A549 (cell line): ENCODE results near the gene ZFYVE28.

Experiments used
- BHLHE40 ChIP-seq: IDR thresholded peaks from 2 replicates; pipeline ENCODE4 v1.6.1; 2012; ENCODE audit warnings: low read depth, low read length, inconsistent platforms
- CBX8 ChIP-seq: fragments of 200-600 bp; sonication (generic); IDR thresholded peaks from 2 replicates; pipeline ENCODE4 v1.6.1; 2016
- CTCF ChIP-seq: fragments of >200 bp; sonication (Bioruptor Twin); formaldehyde crosslinking; IDR thresholded peaks from 3 replicates; pipeline ENCODE4 v1.5.1; 2016
- EHF ChIP-seq: fragments of 250-450 bp; sonication (Bioruptor Pico); IDR thresholded peaks from 2 replicates; pipeline ENCODE4 v1.5.0; 2020; ENCODE audit warnings: mild to moderate bottlenecking
- EP300 ChIP-seq, 2 experiments: fragments of >200 bp; sonication (Bioruptor Twin); formaldehyde crosslinking; IDR thresholded peaks; 2 replicates in 1 of 2; 3 replicates in 1 of 2; pipeline ENCODE4 v1.6.1; 2016 to 2017
- ESRRA ChIP-seq: fragments of 150-350 bp; IDR thresholded peaks from 2 replicates; pipeline ENCODE4 v1.6.1; 2014; ENCODE audit warnings: mild to moderate bottlenecking, low read length, borderline replicate concordance
- MYC ChIP-seq: IDR thresholded peaks from 2 replicates; pipeline ENCODE4 v1.6.1; 2012; ENCODE audit warnings: mild to moderate bottlenecking, inconsistent platforms, low read length, improper control_type of control experiment, borderline replicate concordance
- RAD21 ChIP-seq, 2 experiments: fragments of >200 bp in 1 of 2; sonication (Bioruptor Twin) in 1 of 2; formaldehyde crosslinking in 1 of 2; IDR thresholded peaks in 1 of 2; conservative IDR thresholded peaks in 1 of 2; 2 replicates in 1 of 2; 3 replicates in 1 of 2; pipeline ENCODE4 v1.6.1; 2012 to 2018; ENCODE audit warnings: inconsistent platforms in 1 of 2
- REST ChIP-seq: fragments of 200-600 bp; sonication (generic); IDR thresholded peaks from 2 replicates; pipeline ENCODE4 v1.6.1; 2016; ENCODE audit warnings: antibody characterized with exemption, mild to moderate bottlenecking, moderate library complexity
- SMC3 ChIP-seq: fragments of >200 bp; sonication (Bioruptor Twin); formaldehyde crosslinking; IDR thresholded peaks from 3 replicates; pipeline ENCODE4 v1.6.1; 2018; ENCODE audit warnings: inconsistent platforms
- TF ChIP-seq, protein P1 (sequence below): IDR thresholded peaks from 2 replicates; pipeline ENCODE4 v1.6.1; 2012

DNA sequence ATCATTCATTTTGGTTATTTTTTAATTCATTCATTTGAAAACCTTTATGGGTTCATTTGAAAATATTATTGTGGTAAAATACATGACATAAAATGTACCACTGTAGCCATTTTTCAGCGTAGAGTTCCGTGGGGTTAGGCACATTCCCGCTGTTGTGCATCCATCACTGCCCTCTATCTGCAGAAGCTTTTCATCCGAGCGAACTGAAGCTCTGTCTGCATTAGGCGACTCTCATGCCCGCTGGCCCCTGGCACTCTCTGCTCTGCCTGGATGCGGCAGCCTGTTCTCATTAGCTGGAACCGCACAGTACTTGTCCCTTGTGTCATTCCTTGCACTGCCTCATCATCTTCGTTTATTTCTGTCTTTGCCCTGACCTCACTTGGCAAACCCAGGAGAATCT, 17.9 kb upstream of the ZFYVE28 start:
- no peak for TF ChIP-seq MYC
- TF ChIP-seq, protein P1, sequence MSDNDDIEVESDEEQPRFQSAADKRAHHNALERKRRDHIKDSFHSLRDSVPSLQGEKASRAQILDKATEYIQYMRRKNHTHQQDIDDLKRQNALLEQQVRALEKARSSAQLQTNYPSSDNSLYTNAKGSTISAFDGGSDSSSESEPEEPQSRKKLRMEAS: no peak
- TF ChIP-seq CTCF: peak; percentile 19; the same call in 1 of the 3 replicates
- no peak for TF ChIP-seq EP300 (IDR thresholded peaks at IDR 0.05)
- TF ChIP-seq REST: no peak
- no peak for TF ChIP-seq CBX8
- TF ChIP-seq ESRRA: no peak
- no peak for TF ChIP-seq EHF (CRISPR knock-in tag)
- 0 out of 3 replicates have a peak, but pooled peaks have one; percentile 22 for TF ChIP-seq SMC3
- TF ChIP-seq RAD21 (conservative IDR thresholded peaks at IDR 0.05 in 1 of 2, IDR thresholded peaks at IDR 0.05 in 1 of 2): peak; percentile 32 to 55; a peak in 4 of 5 replicates
- no peak for TF ChIP-seq BHLHE40
